SW 1271 (cell line): ENCODE results near the gene NCK2.

Experiments used
- DNase-seq, 2 experiments: peaks; one replicate each; lab custom pipeline; 2025; lab: John Stamatoyannopoulos, UW

Gene NCK2

DNA sequence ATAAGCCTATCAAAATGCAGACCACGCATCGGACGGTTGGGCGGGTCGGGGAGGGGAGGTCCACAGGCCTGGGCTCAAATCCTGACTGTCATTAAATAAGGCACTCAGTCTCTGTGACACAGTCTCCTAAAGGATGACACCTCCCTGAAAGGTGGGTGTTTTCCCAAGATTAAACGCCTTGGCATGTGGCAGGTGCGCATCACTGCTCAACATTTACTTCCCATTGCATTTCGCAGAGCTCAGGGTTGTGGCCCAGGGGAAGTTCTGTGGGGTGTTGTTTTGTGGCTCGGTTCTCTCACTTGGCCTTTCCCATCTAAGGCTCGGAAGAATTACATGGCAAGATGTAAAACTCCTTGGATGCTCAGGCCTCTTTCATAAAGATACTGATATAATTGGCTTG is 107.4 kb downstream of the NCK2 start:
- DNase-seq, result no peak

GRCh38 chr2:105853354-105854088 is 108.8 kb downstream of the NCK2 start:
- no peak for DNase-seq

DNA sequence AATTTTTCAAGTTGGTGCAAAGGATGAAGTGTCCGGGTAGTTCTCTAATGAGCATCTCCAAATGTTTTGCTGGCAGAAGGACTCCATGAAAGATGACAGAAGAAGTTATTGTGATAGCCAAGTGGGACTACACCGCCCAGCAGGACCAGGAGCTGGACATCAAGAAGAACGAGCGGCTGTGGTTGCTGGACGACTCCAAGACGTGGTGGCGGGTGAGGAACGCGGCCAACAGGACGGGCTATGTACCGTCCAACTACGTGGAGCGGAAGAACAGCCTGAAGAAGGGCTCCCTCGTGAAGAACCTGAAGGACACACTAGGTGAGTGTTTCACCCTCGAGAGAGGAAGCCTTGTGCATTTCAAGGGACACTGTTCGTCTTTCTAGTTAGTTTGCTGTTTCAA is 110.3 kb downstream of the NCK2 start:
- DNase-seq, result no peak

GRCh38 chr2:105856581-105856980 is 111.9 kb downstream of the NCK2 start:
- DNase-seq, result no peak

DNA sequence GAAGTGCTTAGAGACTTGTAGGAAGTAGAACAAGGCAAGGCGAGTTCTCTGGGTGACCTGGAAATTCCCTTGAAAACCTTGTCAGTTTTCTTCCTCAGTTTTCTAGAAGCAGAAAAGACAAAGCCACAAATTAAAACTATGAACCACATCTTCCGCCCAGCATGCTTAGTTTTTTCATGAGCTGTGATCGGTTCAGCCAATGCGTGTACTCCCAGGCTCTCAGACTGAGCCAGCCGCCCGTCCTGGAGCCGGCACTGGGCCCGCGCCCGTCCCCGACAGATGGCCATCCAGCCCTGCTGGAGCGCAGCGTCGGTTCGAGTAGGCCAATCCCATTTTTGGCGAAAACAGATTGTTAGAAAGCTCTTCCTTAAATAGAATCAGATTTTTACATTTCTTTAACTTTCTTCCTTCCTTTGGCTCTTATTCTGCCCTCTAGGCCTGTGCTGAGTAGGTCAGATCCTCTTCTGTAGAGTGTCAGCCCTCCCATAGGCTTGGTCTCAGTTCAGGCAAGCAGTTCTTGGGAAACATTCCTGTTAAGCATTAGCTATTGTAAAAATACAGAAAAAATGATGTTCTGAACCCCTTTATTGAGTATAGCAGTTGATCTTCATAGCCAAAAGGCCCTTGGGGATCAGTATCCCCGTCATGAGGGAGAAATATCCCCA is 112.5 kb downstream of the NCK2 start:
- DNase-seq, result no peak

DNA sequence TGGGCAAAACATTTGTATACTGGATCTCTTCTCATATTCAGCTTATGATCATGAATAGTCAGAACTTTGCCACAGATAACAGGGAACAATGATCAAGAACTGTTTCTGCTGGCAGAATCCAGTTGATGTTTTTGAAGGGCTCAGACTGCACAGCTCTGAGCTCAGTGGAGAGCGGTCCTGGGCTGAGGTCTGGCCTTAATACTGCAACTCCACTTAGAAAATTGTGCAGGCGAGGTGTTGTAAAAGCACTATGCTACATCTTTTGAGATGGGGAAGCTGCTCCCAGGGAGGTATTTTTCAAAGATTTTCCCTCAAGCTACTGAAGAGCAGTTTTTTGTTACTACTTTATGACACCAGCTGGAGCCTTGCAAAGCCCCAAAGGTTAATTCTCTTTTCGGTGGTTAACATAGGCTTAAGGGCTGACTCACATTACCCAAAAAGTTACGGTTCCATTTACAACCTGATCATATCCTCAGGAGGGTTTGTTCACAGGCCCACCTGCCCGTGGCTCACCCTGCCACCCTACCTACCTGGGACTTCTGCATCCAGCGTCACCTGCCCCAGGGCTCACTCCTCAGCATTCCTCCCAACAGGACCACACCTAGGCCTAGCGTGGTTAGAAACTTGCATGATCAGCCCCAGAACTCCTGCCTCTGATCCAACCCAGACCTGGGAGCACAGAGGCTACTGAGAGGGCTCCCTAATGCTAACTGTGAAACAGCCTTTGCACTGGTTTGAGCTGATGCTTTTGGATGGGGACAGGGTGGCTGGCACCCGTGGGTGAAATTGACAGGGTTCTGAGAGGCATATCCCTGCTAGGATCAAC is 114.4 kb downstream of the NCK2 start:
- no peak for DNase-seq

GRCh38 chr2:105859694-105859951 is 114.9 kb downstream of the NCK2 start:
- no peak for DNase-seq

- DNase-seq, result no peak
These were observed 115.9 kb downstream of the NCK2 start for GRCh38 chr2:105860567-105860966.

DNA sequence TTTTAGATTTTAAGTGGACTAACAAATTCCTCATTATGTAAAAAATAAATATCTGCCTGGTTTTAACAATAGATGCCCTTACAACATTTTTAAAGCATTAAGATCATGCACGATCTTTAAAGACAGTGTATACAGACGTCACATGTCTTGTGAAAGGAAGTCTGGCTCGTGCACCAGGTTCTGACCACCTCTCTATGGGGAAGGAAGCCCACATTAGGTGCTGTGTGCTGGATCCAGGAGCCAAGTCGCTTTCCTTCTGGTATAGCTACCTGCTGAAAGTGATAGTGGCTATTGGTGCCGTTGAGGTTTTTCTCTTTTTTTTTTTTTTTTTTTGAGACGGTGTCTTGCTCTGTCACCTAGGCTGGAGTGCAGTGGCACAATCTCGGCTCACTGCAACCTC is 116.5 kb downstream of the NCK2 start:
- no peak for DNase-seq

DNA sequence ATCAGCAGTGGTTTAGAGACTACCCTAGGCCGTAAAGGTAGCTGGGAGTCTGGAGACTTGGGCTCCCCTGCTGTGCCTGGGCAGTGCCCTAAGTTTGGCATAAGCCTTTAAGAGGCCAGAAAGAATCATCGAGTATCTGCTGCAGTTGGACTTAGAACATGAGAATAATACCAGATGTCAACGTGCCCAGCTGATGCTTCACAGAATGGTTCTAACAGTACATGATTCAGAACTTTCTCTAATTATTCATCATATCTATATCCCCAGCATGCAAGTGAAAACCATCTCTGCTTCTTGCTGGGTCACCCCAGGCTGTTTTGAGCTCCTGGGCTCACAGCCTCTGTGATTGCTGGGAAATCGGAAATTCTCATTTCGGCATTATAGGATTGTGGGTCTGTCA is 118.1 kb downstream of the NCK2 start:
- DNase-seq, result no peak

DNA sequence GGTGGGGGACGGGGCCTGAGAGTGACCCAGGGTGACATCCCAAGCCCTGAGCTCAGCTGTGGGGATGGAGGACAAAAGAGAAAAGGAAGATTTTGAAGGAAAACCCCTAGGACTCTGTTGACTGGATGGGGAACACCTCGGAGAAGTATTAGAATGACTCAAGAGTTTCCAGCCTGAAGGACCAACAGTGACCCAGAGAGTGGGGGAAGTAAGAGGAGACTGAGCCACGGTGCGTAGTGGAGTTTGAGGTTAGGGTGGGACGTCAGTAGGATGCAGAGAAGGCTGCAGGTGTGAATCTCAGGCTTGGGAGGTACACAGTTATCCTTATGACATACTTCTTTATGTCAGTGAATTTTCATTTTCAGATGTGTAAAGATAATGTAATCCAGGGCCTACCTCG is 119.5 kb downstream of the NCK2 start:
- no peak for DNase-seq

GRCh38 chr2:105865222-105865913 is 120.7 kb downstream of the NCK2 start:
- no peak for DNase-seq

- DNase-seq, result no peak
These were observed 121.8 kb downstream of the NCK2 start for GRCh38 chr2:105866216-105867185.

GRCh38 chr2:105867587-105867986 is 122.9 kb downstream of the NCK2 start:
- DNase-seq, result no peak

DNA sequence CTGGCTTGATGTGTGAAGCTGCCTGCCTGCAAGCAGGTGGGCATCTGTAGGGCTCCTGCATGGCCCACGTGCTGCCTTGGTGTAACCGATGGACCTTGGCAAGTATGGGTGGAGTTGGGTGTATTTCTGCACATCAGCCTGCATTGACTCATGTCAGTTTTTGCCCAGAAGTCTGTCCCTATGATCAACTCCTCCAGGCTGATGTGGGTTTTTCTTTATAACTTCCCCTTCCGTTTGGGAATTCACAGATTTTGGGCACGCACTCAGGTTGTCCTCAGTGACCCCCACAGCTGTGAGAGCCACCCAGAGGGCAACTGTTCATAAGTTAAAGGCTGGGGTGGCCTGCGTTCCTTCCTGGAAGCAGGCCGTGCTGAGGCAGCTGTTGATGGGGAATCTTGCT is 123.3 kb downstream of the NCK2 start:
- no peak for DNase-seq

GRCh38 chr2:105869341-105869740 is 124.6 kb downstream of the NCK2 start:
- no peak for DNase-seq

- no peak for DNase-seq
These were observed 125.3 kb downstream of the NCK2 start for GRCh38 chr2:105870062-105870461.

DNA sequence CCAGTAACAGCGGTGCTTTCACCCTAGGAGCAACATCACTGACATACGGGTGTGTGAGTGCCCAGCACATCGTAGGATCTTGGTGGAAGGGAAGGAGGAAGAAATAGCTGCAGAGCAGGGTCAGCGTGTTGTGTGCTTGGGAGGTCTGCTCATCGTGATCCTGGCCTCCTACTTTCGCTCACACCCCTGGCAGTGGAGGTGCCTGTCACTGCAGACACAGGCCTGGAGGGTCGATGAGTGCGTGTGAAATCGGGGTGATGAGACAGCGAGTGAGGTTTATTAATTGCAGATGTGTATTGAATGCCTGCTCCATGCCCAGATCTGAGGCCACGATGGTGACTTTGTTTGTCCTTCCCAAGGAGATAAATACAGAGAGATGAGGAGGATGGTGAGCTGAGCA is 126.1 kb downstream of the NCK2 start:
- no peak for DNase-seq

DNA sequence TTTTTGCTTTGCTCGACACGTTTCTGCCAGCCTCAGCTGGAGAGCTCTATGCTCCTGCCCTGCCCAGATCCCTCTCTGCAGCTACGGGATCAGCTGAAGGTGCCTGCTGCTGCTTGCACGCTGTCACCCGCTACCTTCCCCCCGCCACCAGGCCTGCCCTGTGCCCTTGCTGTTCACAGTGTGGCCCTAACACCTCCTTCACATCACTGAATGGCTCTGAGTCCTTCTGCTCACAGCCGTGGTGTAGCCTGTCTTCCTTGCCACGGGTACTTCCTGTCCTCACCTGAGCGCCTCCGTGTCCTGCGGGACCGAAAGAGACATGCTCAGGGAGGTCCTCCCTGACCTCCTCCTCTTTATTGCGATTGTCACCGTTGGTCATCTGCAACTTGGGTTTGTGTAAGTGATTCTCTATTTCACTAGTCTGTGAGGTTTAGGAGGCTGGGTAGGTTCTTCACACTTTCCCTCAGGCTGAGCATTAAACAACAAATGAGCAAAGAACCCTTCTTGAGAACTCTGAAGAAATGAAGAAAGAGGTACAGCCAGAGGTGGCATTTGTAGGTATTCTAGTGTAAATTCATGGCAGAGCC is 127.5 kb downstream of the NCK2 start:
- DNase-seq, result no peak

GRCh38 chr2:105872830-105873229 is 128.1 kb downstream of the NCK2 start:
- DNase-seq, result no peak

DNA sequence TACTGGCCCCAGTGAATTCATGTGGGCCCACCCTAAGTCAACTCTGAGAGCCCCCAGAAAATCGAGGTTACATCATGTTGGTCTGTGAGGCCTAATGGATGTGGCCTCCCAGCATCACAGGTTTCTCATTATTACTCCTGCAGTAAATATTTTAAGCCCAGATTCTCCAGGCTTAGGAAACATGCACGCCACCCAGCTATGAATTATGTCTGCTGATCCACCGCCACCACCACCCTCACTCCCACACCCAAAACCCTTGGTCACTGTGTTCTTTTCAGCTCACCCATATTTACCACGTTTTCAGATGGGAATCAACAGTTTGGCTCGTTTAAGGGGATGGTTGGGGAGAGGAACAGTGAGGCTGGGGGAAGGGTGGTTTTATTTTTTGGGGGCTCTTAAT is 128.6 kb downstream of the NCK2 start:
- DNase-seq, result no peak
